ENCODE results near the gene CERS6.

DNA sequence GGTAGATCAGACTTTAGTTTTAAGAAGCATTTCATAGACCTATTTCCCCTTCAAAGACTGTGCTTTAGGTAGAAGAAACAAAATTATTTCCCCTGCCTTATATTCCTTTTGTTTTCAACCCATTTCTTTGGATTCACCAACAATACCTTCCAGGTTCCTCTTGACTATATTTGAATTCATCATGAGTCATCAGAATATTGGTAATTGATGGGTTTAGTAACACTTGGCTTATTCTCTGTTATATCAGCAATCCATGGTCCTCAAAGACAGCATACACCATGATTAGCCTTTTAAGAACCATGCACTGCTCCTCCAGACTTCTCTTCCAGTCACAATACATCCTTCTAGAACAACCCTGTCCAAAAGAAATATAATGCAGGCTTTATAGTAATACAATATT lies 263.4 kb downstream of the CERS6 start:
- TF ChIP-seq, protein P1, sequence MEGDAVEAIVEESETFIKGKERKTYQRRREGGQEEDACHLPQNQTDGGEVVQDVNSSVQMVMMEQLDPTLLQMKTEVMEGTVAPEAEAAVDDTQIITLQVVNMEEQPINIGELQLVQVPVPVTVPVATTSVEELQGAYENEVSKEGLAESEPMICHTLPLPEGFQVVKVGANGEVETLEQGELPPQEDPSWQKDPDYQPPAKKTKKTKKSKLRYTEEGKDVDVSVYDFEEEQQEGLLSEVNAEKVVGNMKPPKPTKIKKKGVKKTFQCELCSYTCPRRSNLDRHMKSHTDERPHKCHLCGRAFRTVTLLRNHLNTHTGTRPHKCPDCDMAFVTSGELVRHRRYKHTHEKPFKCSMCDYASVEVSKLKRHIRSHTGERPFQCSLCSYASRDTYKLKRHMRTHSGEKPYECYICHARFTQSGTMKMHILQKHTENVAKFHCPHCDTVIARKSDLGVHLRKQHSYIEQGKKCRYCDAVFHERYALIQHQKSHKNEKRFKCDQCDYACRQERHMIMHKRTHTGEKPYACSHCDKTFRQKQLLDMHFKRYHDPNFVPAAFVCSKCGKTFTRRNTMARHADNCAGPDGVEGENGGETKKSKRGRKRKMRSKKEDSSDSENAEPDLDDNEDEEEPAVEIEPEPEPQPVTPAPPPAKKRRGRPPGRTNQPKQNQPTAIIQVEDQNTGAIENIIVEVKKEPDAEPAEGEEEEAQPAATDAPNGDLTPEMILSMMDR (IDR thresholded peaks at IDR 0.05; ENCODE audit: low read depth, low read length) = no peak
- no peak for TF ChIP-seq POLR2A (IDR thresholded peaks at IDR 0.05; ENCODE audit: extremely low read depth, insufficient read length)
- TF ChIP-seq, protein P2, sequence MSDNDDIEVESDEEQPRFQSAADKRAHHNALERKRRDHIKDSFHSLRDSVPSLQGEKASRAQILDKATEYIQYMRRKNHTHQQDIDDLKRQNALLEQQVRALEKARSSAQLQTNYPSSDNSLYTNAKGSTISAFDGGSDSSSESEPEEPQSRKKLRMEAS (IDR thresholded peaks at IDR 0.05; ENCODE audit: low read depth, low read length) = no peak
